ENCODE results near the gene ASTE1.

Gene ASTE1

GRCh38 chr3:131007782-131008181 is 18.8 kb downstream of the ASTE1 start:
- DNase-seq (ENCODE audit: low read depth in 1 of 2, low spot score in 1 of 2), result no peak

GRCh38 chr3:131007256-131007655 is 19.4 kb downstream of the ASTE1 start:
- Histone ChIP-seq H3K27ac (replicated peaks) (no peak overlapping the region), H3K4me3 (replicated peaks; ENCODE audit: insufficient read depth, low read length) (no peak overlapping the region), H3K27me3 (ENCODE audit: insufficient read depth, poor library complexity, severe bottlenecking) (no peaks in the 10 kb centered on the region)
- no peak for DNase-seq (ENCODE audit: low read depth in 1 of 2, low spot score in 1 of 2)
- TF ChIP-seq GABPA (IDR thresholded peaks at IDR 0.05; ENCODE audit: low read depth) (no peak), SPI1 (IDR thresholded peaks at IDR 0.05; ENCODE audit: borderline replicate concordance, low read depth) (no peak), CTCF (IDR thresholded peaks at IDR 0.05; ENCODE audit: insufficient read depth, low read length) (no peak)

More at GRCh38 chr3:131007782-131008181, 18.8 kb downstream of the ASTE1 start:
- Histone ChIP-seq H3K27me3 (ENCODE audit: insufficient read depth, poor library complexity, severe bottlenecking) (no peaks in the 10 kb centered on the region), H3K4me3 (replicated peaks; ENCODE audit: insufficient read depth, low read length) (no peak overlapping the region), H3K27ac (replicated peaks) (no peak overlapping the region)
- no peak for TF ChIP-seq POLR2AphosphoS5 (IDR thresholded peaks at IDR 0.05; ENCODE audit: low read depth)
- no peak for TF ChIP-seq GABPA (IDR thresholded peaks at IDR 0.05; ENCODE audit: low read depth)
- TF ChIP-seq CTCF (IDR thresholded peaks at IDR 0.05; ENCODE audit: insufficient read depth, low read length), result no peak
- no peak for TF ChIP-seq REST (IDR thresholded peaks at IDR 0.05; ENCODE audit: insufficient replicate concordance, low read depth)
- TF ChIP-seq SPI1 (IDR thresholded peaks at IDR 0.05; ENCODE audit: borderline replicate concordance, low read depth), result no peak

- Histone ChIP-seq H3K27me3 (ENCODE audit: insufficient read depth, poor library complexity, severe bottlenecking) (no peaks in the 10 kb centered on the region), H3K4me3 (replicated peaks; ENCODE audit: insufficient read depth, low read length) (no peak overlapping the region), H3K27ac (replicated peaks) (no peak overlapping the region)
- TF ChIP-seq CTCF (IDR thresholded peaks at IDR 0.05; ENCODE audit: insufficient read depth, low read length) (no peak), SPI1 (IDR thresholded peaks at IDR 0.05; ENCODE audit: borderline replicate concordance, low read depth) (no peak), GABPA (IDR thresholded peaks at IDR 0.05; ENCODE audit: low read depth) (no peak), REST (IDR thresholded peaks at IDR 0.05; ENCODE audit: insufficient replicate concordance, low read depth) (no peak), POLR2AphosphoS5 (IDR thresholded peaks at IDR 0.05; ENCODE audit: low read depth) (no peak)
- no peak for DNase-seq (ENCODE audit: low read depth in 1 of 2, low spot score in 1 of 2)
These were observed 22.0 kb downstream of the ASTE1 start for GRCh38 chr3:131004603-131005002.

GRCh38 chr3:131001071-131001470 is 25.6 kb downstream of the ASTE1 start:
- H3K27me3 ChIP-seq (ENCODE audit: insufficient read depth, poor library complexity, severe bottlenecking), result no peaks in the 10 kb centered on the region
- DNase-seq (ENCODE audit: low read depth in 1 of 2, low spot score in 1 of 2), result no peak
- TF ChIP-seq CTCF (IDR thresholded peaks at IDR 0.05; ENCODE audit: insufficient read depth, low read length) (no peak), REST (IDR thresholded peaks at IDR 0.05; ENCODE audit: insufficient replicate concordance, low read depth) (no peak), GABPA (IDR thresholded peaks at IDR 0.05; ENCODE audit: low read depth) (no peak), POLR2AphosphoS5 (IDR thresholded peaks at IDR 0.05; ENCODE audit: low read depth) (no peak), SPI1 (IDR thresholded peaks at IDR 0.05; ENCODE audit: borderline replicate concordance, low read depth) (no peak)
- no peak overlapping the region for H3K27ac ChIP-seq (replicated peaks)
- no peak overlapping the region for H3K4me3 ChIP-seq (replicated peaks; ENCODE audit: insufficient read depth, low read length)

All from HL-60 (cell line).